OCI-LY7 (cell line): ENCODE data around the gene ZNF423. TPM values are rescaled to one million over a fixed set of nuclear protein-coding genes. Genes with fewer than 3 reads are reported as not detected.

ENCODE experiments used
- BruUV-seq: library from RNA; stranded (reverse); fragments of 400-500 nt; replicated peaks from 2 replicates; lab custom pipeline; 2021; lab: Mats Ljungman, UMichigan
- CTCF ChIA-PET: fragments of 300-600 bp; sonication (Branson Sonifier 250); formaldehyde crosslinking; loops from one replicate; lab custom pipeline; 2022; ENCODE audit warnings: antibody characterized with exemption; ENCODE audit not compliant: unreplicated experiment; lab: Charles Lee
- POLR2A ChIA-PET: fragments of 300-600 bp; sonication (Branson Sonifier 250); formaldehyde crosslinking; loops from one replicate; lab custom pipeline; 2022; ENCODE audit warnings: antibody characterized with exemption; lab: Charles Lee
- DNase-seq: peaks from one replicate; pipeline ENCODE4 v3.0.0-alpha.2; 2015; ENCODE audit warnings: low spot score
- H2AFZ ChIP-seq: fragments of 200-600 bp; sonication (generic), shearing (Covaris generic); 2 replicates; pipeline ENCODE4 v1.6.1; 2014; ENCODE audit warnings: mild to moderate bottlenecking, antibody characterized with exemption, low read length, moderate library complexity
- H3K27ac ChIP-seq: fragments of 200-600 bp; sonication (generic); 2 replicates; pipeline ENCODE4 v1.5.1; 2014; ENCODE audit warnings: mixed run types, low read depth, mild to moderate bottlenecking, moderate library complexity, low read length, inconsistent platforms; ENCODE audit not compliant: poor library complexity, severe bottlenecking
- H3K36me3 ChIP-seq: fragments of 200-600 bp; sonication (generic); 2 replicates; pipeline ENCODE4 v1.6.1; 2014; ENCODE audit warnings: mild to moderate bottlenecking, antibody characterized with exemption, low read length, moderate library complexity, mixed read lengths; ENCODE audit not compliant: insufficient read depth
- H3K4me1 ChIP-seq: fragments of 200-600 bp; sonication (generic); 2 replicates; pipeline ENCODE4 v1.5.1; 2014; ENCODE audit warnings: mild to moderate bottlenecking, low read length; ENCODE audit not compliant: insufficient read depth, poor library complexity, severe bottlenecking
- H3K4me2 ChIP-seq: fragments of 200-600 bp; sonication (generic); 2 replicates; pipeline ENCODE4 v1.6.1; 2014; ENCODE audit warnings: mild to moderate bottlenecking, low read length
- H3K4me3 ChIP-seq: fragments of 200-600 bp; sonication (generic); 2 replicates; pipeline ENCODE4 v1.5.1; 2014; ENCODE audit warnings: mild to moderate bottlenecking, low read depth, low read length; ENCODE audit not compliant: poor library complexity, severe bottlenecking
- H3K79me2 ChIP-seq: fragments of 200-600 bp; sonication (generic); 2 replicates; pipeline ENCODE4 v1.6.1; 2016; ENCODE audit warnings: low read depth, mild to moderate bottlenecking, low read length, moderate library complexity, mixed read lengths; ENCODE audit not compliant: insufficient read depth
- H3K9me2 ChIP-seq: fragments of 200-600 bp; sonication (generic); 2 replicates; pipeline ENCODE4 v1.6.1; 2016; ENCODE audit warnings: mild to moderate bottlenecking, low read length, mixed read lengths; ENCODE audit not compliant: insufficient read depth
- H3K9me3 ChIP-seq: fragments of 200-600 bp; sonication (generic); 2 replicates; pipeline ENCODE4 v1.6.1; 2014; ENCODE audit warnings: mild to moderate bottlenecking, mixed run types, low read length, mixed read lengths
- H4K20me1 ChIP-seq: fragments of 200-600 bp; sonication (generic); 2 replicates; pipeline ENCODE4 v1.6.1; 2014; ENCODE audit warnings: mild to moderate bottlenecking, antibody characterized with exemption, low read length, moderate library complexity, mixed read lengths; ENCODE audit not compliant: insufficient read depth
- CTCF ChIP-seq: fragments of 200-600 bp; sonication (generic); conservative IDR thresholded peaks from 2 replicates; pipeline ENCODE4 v1.5.1; 2014; ENCODE audit warnings: mild to moderate bottlenecking, antibody characterized with exemption, low read length, moderate library complexity, mixed read lengths
- EZH2phosphoT487 ChIP-seq: fragments of 200-600 bp; sonication (generic); IDR thresholded peaks from 2 replicates; pipeline ENCODE4 v1.6.1; 2018; ENCODE audit warnings: low read depth, borderline replicate concordance, mild to moderate bottlenecking, mixed run types, antibody characterized with exemption, low read length, moderate library complexity, mixed read lengths
- intact Hi-C: fragments of 100-400 bp; cut with micrococcal nuclease; formaldehyde crosslinking; loops from one replicate; pipeline ENCODE4 v1.10.0; 2022; ENCODE audit not compliant: unreplicated experiment
- total RNA-seq, 2 experiments: library from RNA; depleted of rRNA in 1 of 2; stranded (reverse); fragments of >200 nt in 1 of 2; shearing (Covaris generic) in 1 of 2; gene quantifications; 2 replicates each; pipeline ENCODE4 v1.2.3, GENCODE V29; 2014 to 2022

Gene ZNF423
- total RNA-seq, 2 experiments from 2014 or later: 0.09 to 0.13 TPM

DNA sequence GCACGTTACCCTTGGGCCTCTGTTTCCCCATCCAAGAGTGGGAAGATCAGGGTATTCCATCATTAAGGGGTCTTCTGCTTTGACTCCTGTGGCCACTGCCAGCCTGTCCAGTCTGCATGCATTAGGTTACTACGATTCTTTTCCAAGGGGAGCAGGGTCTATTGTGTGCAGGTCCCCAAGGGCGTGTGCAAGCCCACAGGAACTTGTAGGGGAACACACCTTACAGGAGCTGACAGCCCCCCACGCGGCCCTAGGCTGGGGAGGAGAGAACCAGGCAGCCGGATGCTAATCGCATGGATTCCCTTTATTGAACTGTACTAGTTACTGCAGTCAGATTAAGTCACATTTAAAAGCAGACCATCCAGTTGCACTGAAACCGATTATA lies 365.6 kb downstream of the ZNF423 start:
- Histone ChIP-seq H3K9me2 (no peaks in the 10 kb centered on the region), H3K4me3 (no peak overlapping the region), H3K36me3 (no peaks in the 10 kb centered on the region), H2AFZ (no peak overlapping the region), H3K9me3 (no peaks in the 10 kb centered on the region), H3K4me1 (peaks cover 47% of the 10 kb centered on the region), H4K20me1 (no peaks in the 10 kb centered on the region), H3K79me2 (no peaks in the 10 kb centered on the region), H3K27ac (no peak overlapping the region), H3K4me2 (no peak overlapping the region)
- POLR2A ChIA-PET: no interaction called here
- TF ChIP-seq CTCF (no peak), EZH2phosphoT487 (no peak)
- BruUV-seq: no TSS peak
- CTCF ChIA-PET: no interaction called here
- DNase-seq: no peak
- intact Hi-C loops: loop anchor here (10.0 kb wide), 1 partner anchor 104 kb away; no protein-coding TSS in a partner anchor

- Histone ChIP-seq H3K79me2 (no peaks in the 10 kb centered on the region), H3K4me3 (peak overlapping the region; percentile 4), H2AFZ (peak overlapping the region; percentile 88), H3K36me3 (no peaks in the 10 kb centered on the region), H4K20me1 (no peaks in the 10 kb centered on the region), H3K4me1 (peaks cover 49% of the 10 kb centered on the region), H3K9me2 (no peaks in the 10 kb centered on the region), H3K9me3 (no peaks in the 10 kb centered on the region), H3K4me2 (peak overlapping the region; percentile 49), H3K27ac (no peak overlapping the region)
- TF ChIP-seq CTCF (no peak), EZH2phosphoT487 (no peak)
- ChIA-PET POLR2A (no interaction called here), CTCF (no interaction called here)
- peak; percentile 20 for DNase-seq
- intact Hi-C loops: loop anchor here (10.0 kb wide), 1 partner anchor 105 kb away; no protein-coding TSS in a partner anchor
- BruUV-seq: no TSS peak
Measured at GRCh38 chr16:49489686-49490320, 366.1 kb downstream of the ZNF423 start.

GRCh38 chr16:49488740-49489525 lies 367.0 kb downstream of the ZNF423 start:
- CTCF ChIA-PET: interaction anchor here (0.6 kb wide), 1 partner anchor 86 kb away, joined by 3 read pairs; no protein-coding TSS in a partner anchor
- intact Hi-C loops: no loop called here
- H3K36me3 ChIP-seq: no peaks in the 10 kb centered on the region
- no peak for TF ChIP-seq EZH2phosphoT487
- H4K20me1 ChIP-seq: no peaks in the 10 kb centered on the region
- H2AFZ ChIP-seq: peak overlapping the region; percentile 88
- H3K4me3 ChIP-seq: no peak overlapping the region
- no peaks in the 10 kb centered on the region for H3K9me3 ChIP-seq
- peaks cover 47% of the 10 kb centered on the region for H3K4me1 ChIP-seq
- POLR2A ChIA-PET: no interaction called here
- H3K4me2 ChIP-seq: peak overlapping the region; percentile 49
- no TSS peak for BruUV-seq
- H3K27ac ChIP-seq: no peak overlapping the region
- DNase-seq: no peak
- H3K9me2 ChIP-seq: no peaks in the 10 kb centered on the region
- H3K79me2 ChIP-seq: no peaks in the 10 kb centered on the region
